ENCODE results near the gene NPPC.
A peak's percentile ranks its signal among the peaks of the same experiment; 100 is the strongest.

NPPC gene

DNA sequence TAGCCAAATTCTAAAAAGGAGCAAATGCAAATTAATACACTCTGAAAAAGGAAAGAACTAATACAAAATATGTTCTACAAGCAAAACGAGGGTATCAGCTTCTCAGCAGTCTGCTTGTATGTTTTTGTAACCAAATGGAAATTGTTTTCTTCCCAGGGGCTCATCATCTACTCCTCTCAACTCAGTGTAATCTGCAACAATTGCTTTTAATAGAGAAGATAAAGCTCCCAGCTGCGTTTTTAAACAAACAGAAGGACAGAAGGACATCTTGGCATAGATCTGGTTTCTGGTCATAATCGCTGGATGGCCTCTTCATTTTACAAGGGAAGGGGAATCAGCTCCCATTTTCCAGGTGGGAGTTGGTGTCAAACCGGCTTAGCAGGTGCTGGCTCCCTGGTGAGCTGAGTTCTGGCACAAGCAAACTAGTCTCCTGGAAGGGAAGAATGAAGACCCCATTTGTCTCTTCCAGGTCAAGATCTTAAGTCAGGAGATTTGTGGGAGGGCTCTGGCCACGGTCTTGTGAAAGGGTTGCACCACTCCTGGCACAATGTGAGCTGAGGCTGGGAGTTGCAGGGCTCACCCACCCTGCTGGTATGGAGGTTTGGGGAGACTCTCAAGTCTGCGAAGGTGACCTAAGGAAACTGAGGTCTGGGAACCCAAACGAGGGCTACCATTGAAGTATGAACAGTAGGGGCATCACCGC, 41.6 kb downstream of the NPPC start:
- TF ChIP-seq, protein P1, sequence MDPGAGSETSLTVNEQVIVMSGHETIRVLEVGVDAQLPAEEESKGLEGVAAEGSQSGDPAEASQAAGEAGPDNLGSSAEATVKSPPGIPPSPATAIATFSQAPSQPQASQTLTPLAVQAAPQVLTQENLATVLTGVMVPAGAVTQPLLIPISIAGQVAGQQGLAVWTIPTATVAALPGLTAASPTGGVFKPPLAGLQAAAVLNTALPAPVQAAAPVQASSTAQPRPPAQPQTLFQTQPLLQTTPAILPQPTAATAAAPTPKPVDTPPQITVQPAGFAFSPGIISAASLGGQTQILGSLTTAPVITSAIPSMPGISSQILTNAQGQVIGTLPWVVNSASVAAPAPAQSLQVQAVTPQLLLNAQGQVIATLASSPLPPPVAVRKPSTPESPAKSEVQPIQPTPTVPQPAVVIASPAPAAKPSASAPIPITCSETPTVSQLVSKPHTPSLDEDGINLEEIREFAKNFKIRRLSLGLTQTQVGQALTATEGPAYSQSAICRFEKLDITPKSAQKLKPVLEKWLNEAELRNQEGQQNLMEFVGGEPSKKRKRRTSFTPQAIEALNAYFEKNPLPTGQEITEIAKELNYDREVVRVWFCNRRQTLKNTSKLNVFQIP (CRISPR knock-in tag; IDR thresholded peaks at IDR 0.05; ENCODE audit: borderline replicate concordance, low read depth): no peak
- no peak for TF ChIP-seq OSR1 (CRISPR knock-in tag; IDR thresholded peaks at IDR 0.05)
- TF ChIP-seq GLIS3 (CRISPR knock-in tag; IDR thresholded peaks at IDR 0.05): no peak
- no peak for TF ChIP-seq ZFP30 (CRISPR knock-in tag; IDR thresholded peaks at IDR 0.05)
- TF ChIP-seq ZNF70 (CRISPR knock-in tag; IDR thresholded peaks at IDR 0.05): no peak
- TF ChIP-seq TOX (CRISPR knock-in tag; IDR thresholded peaks at IDR 0.05; ENCODE audit: borderline replicate concordance): no peak
- no peak for TF ChIP-seq SNAI2 (CRISPR knock-in tag; IDR thresholded peaks at IDR 0.05)
- TF ChIP-seq ZC3H10 (CRISPR knock-in tag; IDR thresholded peaks at IDR 0.05): no peak
- no peak for TF ChIP-seq PATZ1 (CRISPR knock-in tag; IDR thresholded peaks at IDR 0.05; ENCODE audit: borderline replicate concordance)
- TF ChIP-seq CSDC2 (CRISPR knock-in tag; IDR thresholded peaks at IDR 0.05): no peak
- TF ChIP-seq TSHZ2 (CRISPR knock-in tag; IDR thresholded peaks at IDR 0.05): no peak
- no peak for ATAC-seq

DNA sequence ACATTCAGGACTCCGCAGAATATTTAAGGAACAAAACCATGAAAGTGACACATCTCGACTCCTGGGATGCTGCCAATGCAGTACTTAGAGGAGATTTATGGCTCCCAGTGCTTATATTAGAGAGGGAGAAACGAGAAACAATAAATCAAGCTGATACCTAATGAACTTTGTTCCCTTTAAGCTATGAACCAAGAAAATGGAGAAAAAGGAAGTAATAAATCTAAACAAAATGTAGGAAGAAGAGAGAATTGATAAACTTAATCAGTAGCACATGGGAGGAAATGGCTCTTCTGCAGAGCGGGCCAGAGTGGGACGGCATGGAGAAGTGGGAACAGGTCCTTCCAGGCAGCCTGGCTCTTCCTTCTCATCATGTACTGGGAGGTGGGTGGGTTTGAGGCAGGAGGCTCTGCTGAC, 42.7 kb downstream of the NPPC start:
- ATAC-seq: peak; percentile 76
- TF ChIP-seq ZFP30 (CRISPR knock-in tag; IDR thresholded peaks at IDR 0.05): no peak
- no peak for TF ChIP-seq CREB5 (CRISPR knock-in tag; IDR thresholded peaks at IDR 0.05; ENCODE audit: low read depth)
- peak; percentile 96 for TF ChIP-seq TOX (CRISPR knock-in tag; IDR thresholded peaks at IDR 0.05; ENCODE audit: borderline replicate concordance)
- TF ChIP-seq CSRNP3 (CRISPR knock-in tag; IDR thresholded peaks at IDR 0.05): no peak
- TF ChIP-seq ZNF70 (CRISPR knock-in tag; IDR thresholded peaks at IDR 0.05): no peak
- no peak for TF ChIP-seq ARNTL (CRISPR knock-in tag; IDR thresholded peaks at IDR 0.05; ENCODE audit: borderline replicate concordance, low read depth)
- TF ChIP-seq ZC3H10 (CRISPR knock-in tag; IDR thresholded peaks at IDR 0.05): peak; percentile 87
- no peak for TF ChIP-seq ESRRG (CRISPR knock-in tag; IDR thresholded peaks at IDR 0.05)
- TF ChIP-seq BACH2 (CRISPR knock-in tag; IDR thresholded peaks at IDR 0.05; ENCODE audit: borderline replicate concordance): no peak
- TF ChIP-seq OSR1 (CRISPR knock-in tag; IDR thresholded peaks at IDR 0.05): no peak
- TF ChIP-seq ZNF565 (CRISPR knock-in tag; conservative IDR thresholded peaks at IDR 0.05; ENCODE audit: low read depth): no peak
- TF ChIP-seq SNAI2 (CRISPR knock-in tag; IDR thresholded peaks at IDR 0.05): no peak
- no peak for TF ChIP-seq TSHZ2 (CRISPR knock-in tag; IDR thresholded peaks at IDR 0.05)
- TF ChIP-seq ZFP3 (CRISPR knock-in tag; IDR thresholded peaks at IDR 0.05): no peak
- peak; percentile 41; the same call in 1 of the 2 replicates for TF ChIP-seq TCF4 (CRISPR knock-in tag; IDR thresholded peaks at IDR 0.05; ENCODE audit: borderline replicate concordance)
- TF ChIP-seq GLIS3 (CRISPR knock-in tag; IDR thresholded peaks at IDR 0.05): no peak
- peak; percentile 95 for TF ChIP-seq RARB (CRISPR knock-in tag; IDR thresholded peaks at IDR 0.05)
- TF ChIP-seq PPARA (CRISPR knock-in tag; IDR thresholded peaks at IDR 0.05; ENCODE audit: borderline replicate concordance): no peak
- peak; percentile 35; the same call in 1 of the 2 replicates for TF ChIP-seq PATZ1 (CRISPR knock-in tag; IDR thresholded peaks at IDR 0.05; ENCODE audit: borderline replicate concordance)
- TF ChIP-seq ZNF8 (CRISPR knock-in tag; IDR thresholded peaks at IDR 0.05): no peak
- TF ChIP-seq, protein P1 (CRISPR knock-in tag; IDR thresholded peaks at IDR 0.05; ENCODE audit: borderline replicate concordance, low read depth): peak; percentile 87; the same call in 1 of the 2 replicates

Measured in SK-N-SH treated with all-trans-retinoic acid at 6 μM for 48 hours (cell line).